OCI-LY3 (cell line): ENCODE results near the gene CEP57L1.

Experiments
- H2AFZ ChIP-seq: fragments of 200-600, 300-600 bp; shearing (Covaris generic); 2 replicates; pipeline ENCODE4 v1.6.0; 2014; ENCODE audit warnings: antibody characterized with exemption, low read depth, low read length
- H3K27ac ChIP-seq: fragments of 200-600, 300-600 bp; sonication (generic); 2 replicates; pipeline ENCODE4 v1.5.1; 2014; ENCODE audit warnings: mild to moderate bottlenecking, low read length, moderate library complexity, mixed read lengths
- H3K27me3 ChIP-seq: fragments of 200-600, 300-600 bp; sonication (generic); 2 replicates; pipeline ENCODE4 v1.6.1; 2014; ENCODE audit warnings: low read depth, low read length, mixed read lengths
- H3K36me3 ChIP-seq: fragments of 200-600, 300-600 bp; sonication (generic); replicated peaks from 2 replicates; pipeline ENCODE3; 2014; ENCODE audit warnings: low read depth, low read length, mixed read lengths
- H3K4me1 ChIP-seq: fragments of 300-600, 200-600 bp; sonication (generic); 2 replicates; pipeline ENCODE4 v1.6.1; 2014; ENCODE audit warnings: low read length, mixed read lengths
- H3K4me2 ChIP-seq: fragments of 200-600, 300-600 bp; sonication (generic); 2 replicates; pipeline ENCODE4 v1.6.1; 2014; ENCODE audit warnings: low read length, mixed read lengths
- H3K4me3 ChIP-seq: fragments of 300-600, 200-600 bp; sonication (generic); 2 replicates; pipeline ENCODE4 v1.5.1; 2014; ENCODE audit warnings: antibody characterized with exemption, mild to moderate bottlenecking, low read length, moderate library complexity
- H3K79me2 ChIP-seq: fragments of 300-600, 200-600 bp; shearing (Covaris generic); 2 replicates; pipeline ENCODE4 v1.6.1; 2014; ENCODE audit warnings: mild to moderate bottlenecking, low read length, mixed read lengths
- H3K9ac ChIP-seq: fragments of 300-600, 200-600 bp; shearing (Covaris generic); 2 replicates; pipeline ENCODE4 v1.6.0; 2014; ENCODE audit warnings: mild to moderate bottlenecking, low read length, moderate library complexity
- H3K9me3 ChIP-seq: fragments of 200-600, 300-600 bp; shearing (Covaris generic); 2 replicates; pipeline ENCODE4 v1.6.1; 2014; ENCODE audit warnings: low read length, mixed read lengths; ENCODE audit not compliant: insufficient read depth
- H4K20me1 ChIP-seq: fragments of 200-600, 300-600 bp; sonication (generic); 2 replicates; pipeline ENCODE4 v1.6.1; 2016; ENCODE audit warnings: low read length, mixed read lengths; ENCODE audit not compliant: insufficient read depth
- EZH2phosphoT487 ChIP-seq: fragments of 200-600 bp; shearing (Covaris generic); IDR thresholded peaks from 2 replicates; pipeline ENCODE4 v1.6.1; 2018; ENCODE audit warnings: antibody characterized with exemption, mixed run types, low read depth
- TF ChIP-seq, protein P1 (sequence below): fragments of 200-600, 300-600 bp; sonication (generic); IDR thresholded peaks from 2 replicates; pipeline ENCODE4 v1.5.1; 2014; ENCODE audit warnings: antibody characterized with exemption, low read length, low read depth

Gene CEP57L1

DNA sequence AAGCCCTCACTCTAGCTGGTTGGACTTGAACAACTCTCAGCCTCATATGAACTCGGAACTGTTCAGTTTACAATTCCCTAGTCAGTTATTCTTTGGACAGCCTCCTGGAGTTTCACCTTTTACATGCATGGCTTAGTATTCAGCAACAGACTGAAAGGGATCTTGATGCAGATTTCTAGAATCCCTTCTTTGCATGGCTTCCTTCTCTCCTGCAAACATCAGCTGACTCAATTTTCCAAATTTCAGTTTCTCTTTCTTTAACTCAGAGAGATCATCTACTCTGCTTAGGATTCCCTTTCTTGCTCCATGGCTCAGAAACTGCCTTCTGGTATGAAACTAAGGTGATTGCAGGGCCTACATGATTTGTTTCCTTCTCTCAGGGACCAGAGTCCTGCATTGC lies 99.6 kb downstream of the CEP57L1 start:
- Histone ChIP-seq H3K79me2 (no peaks in the 10 kb centered on the region), H4K20me1 (no peaks in the 10 kb centered on the region), H3K4me1 (no peaks in the 10 kb centered on the region), H3K9ac (no peak overlapping the region), H3K36me3 (no peaks in the 10 kb centered on the region), H3K4me3 (no peak overlapping the region), H3K4me2 (no peak overlapping the region), H2AFZ (no peak overlapping the region), H3K27ac (no peak overlapping the region), H3K27me3 (no peaks in the 10 kb centered on the region), H3K9me3 (no peaks in the 10 kb centered on the region)
- TF ChIP-seq, protein P1, sequence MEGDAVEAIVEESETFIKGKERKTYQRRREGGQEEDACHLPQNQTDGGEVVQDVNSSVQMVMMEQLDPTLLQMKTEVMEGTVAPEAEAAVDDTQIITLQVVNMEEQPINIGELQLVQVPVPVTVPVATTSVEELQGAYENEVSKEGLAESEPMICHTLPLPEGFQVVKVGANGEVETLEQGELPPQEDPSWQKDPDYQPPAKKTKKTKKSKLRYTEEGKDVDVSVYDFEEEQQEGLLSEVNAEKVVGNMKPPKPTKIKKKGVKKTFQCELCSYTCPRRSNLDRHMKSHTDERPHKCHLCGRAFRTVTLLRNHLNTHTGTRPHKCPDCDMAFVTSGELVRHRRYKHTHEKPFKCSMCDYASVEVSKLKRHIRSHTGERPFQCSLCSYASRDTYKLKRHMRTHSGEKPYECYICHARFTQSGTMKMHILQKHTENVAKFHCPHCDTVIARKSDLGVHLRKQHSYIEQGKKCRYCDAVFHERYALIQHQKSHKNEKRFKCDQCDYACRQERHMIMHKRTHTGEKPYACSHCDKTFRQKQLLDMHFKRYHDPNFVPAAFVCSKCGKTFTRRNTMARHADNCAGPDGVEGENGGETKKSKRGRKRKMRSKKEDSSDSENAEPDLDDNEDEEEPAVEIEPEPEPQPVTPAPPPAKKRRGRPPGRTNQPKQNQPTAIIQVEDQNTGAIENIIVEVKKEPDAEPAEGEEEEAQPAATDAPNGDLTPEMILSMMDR, result no peak
- no peak for TF ChIP-seq EZH2phosphoT487

GRCh38 chr6:109197061-109197460 lies 101.8 kb downstream of the CEP57L1 start:
- H3K79me2 ChIP-seq, result no peaks in the 10 kb centered on the region
- no peaks in the 10 kb centered on the region for H3K9me3 ChIP-seq
- no peaks in the 10 kb centered on the region for H3K36me3 ChIP-seq
- H3K27me3 ChIP-seq, result no peaks in the 10 kb centered on the region
- H3K27ac ChIP-seq, result no peak overlapping the region
- no peaks in the 10 kb centered on the region for H4K20me1 ChIP-seq
- TF ChIP-seq, protein P1, result no peak
- TF ChIP-seq EZH2phosphoT487, result no peak
- H3K4me2 ChIP-seq, result no peak overlapping the region
- no peaks in the 10 kb centered on the region for H3K4me1 ChIP-seq
- no peak overlapping the region for H3K4me3 ChIP-seq
- H2AFZ ChIP-seq, result no peak overlapping the region
- H3K9ac ChIP-seq, result no peak overlapping the region

- no peak overlapping the region for H3K4me3 ChIP-seq
- H3K36me3 ChIP-seq, result no peaks in the 10 kb centered on the region
- TF ChIP-seq EZH2phosphoT487, result no peak
- TF ChIP-seq, protein P1, result no peak
- no peaks in the 10 kb centered on the region for H3K9me3 ChIP-seq
- no peaks in the 10 kb centered on the region for H3K4me1 ChIP-seq
- no peaks in the 10 kb centered on the region for H3K27me3 ChIP-seq
- no peaks in the 10 kb centered on the region for H3K79me2 ChIP-seq
- H2AFZ ChIP-seq, result no peak overlapping the region
- H3K4me2 ChIP-seq, result no peak overlapping the region
- no peak overlapping the region for H3K27ac ChIP-seq
- H4K20me1 ChIP-seq, result no peaks in the 10 kb centered on the region
- H3K9ac ChIP-seq, result no peak overlapping the region
Observed at GRCh38 chr6:109202409-109203264, 107.3 kb downstream of the CEP57L1 start.

GRCh38 chr6:109204511-109204910 lies 109.2 kb downstream of the CEP57L1 start:
- Histone ChIP-seq H3K4me3 (no peak overlapping the region), H3K9me3 (no peaks in the 10 kb centered on the region), H2AFZ (no peak overlapping the region), H3K4me2 (no peak overlapping the region), H3K9ac (no peak overlapping the region), H3K4me1 (no peaks in the 10 kb centered on the region), H3K27me3 (no peaks in the 10 kb centered on the region), H3K79me2 (no peaks in the 10 kb centered on the region), H3K36me3 (no peaks in the 10 kb centered on the region), H4K20me1 (no peaks in the 10 kb centered on the region), H3K27ac (no peak overlapping the region)
- TF ChIP-seq, protein P1, result no peak
